Upper lobe of right lung (tissue), 1 donor: ENCODE results near the gene KLF12. TPM values are rescaled to one million over a fixed set of nuclear protein-coding genes. Genes with fewer than 3 reads are reported as not detected.

Experiments used
- ATAC-seq: fragments of 200-7000 bp; cut with Tn5 transposase; one replicate; pipeline ENCODE4 v1.9.1; 2020; ENCODE audit warnings: mild to moderate bottlenecking, moderate library complexity
- DNase-seq: peaks from one replicate; pipeline ENCODE4 v3.0.0-alpha.2; 2020
- H3K27ac ChIP-seq: fragments of 200-600 bp; one replicate; pipeline ENCODE4 v1.8.0; 2022
- H3K27me3 ChIP-seq: fragments of 200-600 bp; one replicate; pipeline ENCODE4 v1.8.0; 2022; ENCODE audit warnings: mild to moderate bottlenecking
- H3K36me3 ChIP-seq: fragments of 200-600 bp; one replicate; pipeline ENCODE4 v1.8.0; 2022
- H3K4me1 ChIP-seq: fragments of 200-600 bp; one replicate; pipeline ENCODE4 v1.8.0; 2022
- H3K4me3 ChIP-seq: fragments of 200-600 bp; one replicate; pipeline ENCODE4 v1.8.0; 2022; ENCODE audit warnings: mild to moderate bottlenecking
- H3K9me3 ChIP-seq: fragments of 200-600 bp; one replicate; pipeline ENCODE4 v1.8.0; 2022
- intact Hi-C: fragments of 100-400 bp; cut with DNase I; formaldehyde crosslinking; loops from one replicate; pipeline ENCODE4 v1.11.0; 2022
- total RNA-seq: library from RNA; stranded (reverse); fragmentation: NEBNext Ultra II Directional; extraction: Animal tissue kit (Norgen Biotek cat#: 25700); gene quantifications from one replicate; pipeline ENCODE4 v1.2.1, GENCODE V29; 2021
- TF ChIP-seq, protein P1 (sequence below): fragments of 200-600 bp; IDR thresholded peaks from one replicate; pipeline ENCODE4 v1.8.0; 2022; ENCODE audit warnings: antibody characterized with exemption
- donor health status: DM: no; HTN: yes; CAD: no; lungs with severe emphysema.

KLF12 gene
- total RNA-seq, 1 donor from 2014 or later = 10.2 TPM

DNA sequence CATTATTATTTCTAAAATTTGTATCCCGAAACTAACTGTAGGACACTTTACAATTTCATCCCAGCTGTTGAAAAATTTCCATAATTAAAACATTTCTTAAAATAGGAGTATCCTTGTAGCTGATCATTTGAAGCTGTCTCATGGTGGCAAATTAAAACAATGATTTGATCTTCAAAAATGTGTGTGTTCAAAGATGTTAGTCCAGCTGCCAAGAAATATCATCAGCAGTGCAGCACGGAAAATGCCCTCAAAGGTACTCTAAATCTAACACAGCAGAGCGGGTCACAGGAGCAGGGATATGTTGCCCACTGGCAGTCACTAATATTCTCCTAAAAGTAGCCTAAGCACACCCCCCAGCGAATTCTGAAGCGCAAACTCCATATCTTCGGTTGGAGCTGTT is 31.0 kb downstream of the KLF12 start:
- no peak for ATAC-seq
- Histone ChIP-seq H3K4me1 (no peaks in the 10 kb centered on the region), H3K9me3 (no peaks in the 10 kb centered on the region), H3K27me3 (no peaks in the 10 kb centered on the region), H3K27ac (no peak overlapping the region), H3K4me3 (no peak overlapping the region), H3K36me3 (no peaks in the 10 kb centered on the region)
- TF ChIP-seq, protein P1, sequence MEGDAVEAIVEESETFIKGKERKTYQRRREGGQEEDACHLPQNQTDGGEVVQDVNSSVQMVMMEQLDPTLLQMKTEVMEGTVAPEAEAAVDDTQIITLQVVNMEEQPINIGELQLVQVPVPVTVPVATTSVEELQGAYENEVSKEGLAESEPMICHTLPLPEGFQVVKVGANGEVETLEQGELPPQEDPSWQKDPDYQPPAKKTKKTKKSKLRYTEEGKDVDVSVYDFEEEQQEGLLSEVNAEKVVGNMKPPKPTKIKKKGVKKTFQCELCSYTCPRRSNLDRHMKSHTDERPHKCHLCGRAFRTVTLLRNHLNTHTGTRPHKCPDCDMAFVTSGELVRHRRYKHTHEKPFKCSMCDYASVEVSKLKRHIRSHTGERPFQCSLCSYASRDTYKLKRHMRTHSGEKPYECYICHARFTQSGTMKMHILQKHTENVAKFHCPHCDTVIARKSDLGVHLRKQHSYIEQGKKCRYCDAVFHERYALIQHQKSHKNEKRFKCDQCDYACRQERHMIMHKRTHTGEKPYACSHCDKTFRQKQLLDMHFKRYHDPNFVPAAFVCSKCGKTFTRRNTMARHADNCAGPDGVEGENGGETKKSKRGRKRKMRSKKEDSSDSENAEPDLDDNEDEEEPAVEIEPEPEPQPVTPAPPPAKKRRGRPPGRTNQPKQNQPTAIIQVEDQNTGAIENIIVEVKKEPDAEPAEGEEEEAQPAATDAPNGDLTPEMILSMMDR = no peak
- intact Hi-C loops = no loop called here
- DNase-seq = no peak

DNA sequence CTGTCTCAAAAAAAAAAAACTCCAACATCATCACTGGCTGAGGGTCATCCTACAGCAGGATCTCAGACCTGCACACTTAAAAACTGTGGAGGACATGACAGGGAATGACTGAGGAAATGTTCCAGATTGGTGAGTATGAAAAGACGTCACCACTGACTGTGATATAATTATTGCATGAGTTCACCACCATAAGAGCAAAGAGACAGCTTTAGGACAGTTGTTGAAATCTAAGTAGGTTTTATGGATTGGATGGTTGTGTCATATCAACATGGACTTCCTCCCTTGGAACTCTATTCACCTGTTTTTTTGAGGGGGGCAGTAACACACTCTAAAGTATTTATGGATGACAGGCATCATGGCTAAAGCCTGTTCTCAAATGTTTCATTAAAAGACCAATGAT is 31.5 kb downstream of the KLF12 start:
- Histone ChIP-seq H3K27me3 (no peaks in the 10 kb centered on the region), H3K9me3 (no peaks in the 10 kb centered on the region), H3K27ac (no peak overlapping the region), H3K4me3 (no peak overlapping the region), H3K36me3 (no peaks in the 10 kb centered on the region), H3K4me1 (no peaks in the 10 kb centered on the region)
- DNase-seq = no peak
- TF ChIP-seq, protein P1 = no peak
- no peak for ATAC-seq
- intact Hi-C loops = no loop called here

DNA sequence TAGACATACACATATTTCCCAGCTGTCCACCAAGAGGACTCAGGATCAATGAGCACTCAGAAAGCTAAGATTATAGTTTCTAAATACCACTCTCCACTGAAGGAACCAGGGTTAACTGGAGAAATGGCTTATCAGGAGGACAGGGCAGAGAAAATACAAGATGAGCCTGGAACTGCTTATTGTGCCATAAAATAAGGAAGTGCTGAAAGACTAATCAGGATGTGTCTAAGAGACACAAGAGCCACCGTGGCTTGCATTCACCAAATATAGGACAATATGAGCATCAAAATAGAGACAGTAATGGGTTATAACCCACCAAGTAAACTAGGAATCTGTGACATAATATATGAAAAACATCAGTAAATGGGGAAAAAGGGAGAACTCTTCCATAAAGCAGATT is 32.8 kb downstream of the KLF12 start:
- no peaks in the 10 kb centered on the region for H3K4me1 ChIP-seq
- H3K27ac ChIP-seq = no peak overlapping the region
- no peaks in the 10 kb centered on the region for H3K27me3 ChIP-seq
- H3K4me3 ChIP-seq = no peak overlapping the region
- no peak for ATAC-seq
- H3K36me3 ChIP-seq = no peaks in the 10 kb centered on the region
- H3K9me3 ChIP-seq = no peaks in the 10 kb centered on the region
- TF ChIP-seq, protein P1 = no peak
- intact Hi-C loops = no loop called here
- no peak for DNase-seq

DNA sequence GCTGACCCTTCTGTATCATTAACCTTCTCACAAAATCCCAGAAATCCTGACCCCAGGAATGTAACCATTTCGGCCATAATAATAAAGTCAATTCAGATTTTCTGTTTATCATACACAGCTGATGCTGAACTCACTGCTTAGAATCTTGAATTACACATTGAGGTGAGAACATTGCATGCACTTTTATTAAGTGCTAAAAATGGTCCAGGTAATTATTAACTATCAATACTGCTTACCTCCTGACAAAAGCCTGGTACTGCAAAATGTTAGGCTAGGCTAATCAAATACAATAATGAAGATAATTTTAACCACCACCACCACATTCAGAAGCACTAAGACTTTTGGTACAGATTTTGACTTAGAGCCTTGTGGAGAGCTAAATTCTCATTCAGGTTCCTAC is 36.1 kb downstream of the KLF12 start:
- ATAC-seq (no peak), DNase-seq (no peak)
- H3K27me3 ChIP-seq = no peaks in the 10 kb centered on the region
- TF ChIP-seq, protein P1 = no peak
- H3K9me3 ChIP-seq = no peaks in the 10 kb centered on the region
- H3K27ac ChIP-seq = no peak overlapping the region
- intact Hi-C loops = no loop called here
- no peaks in the 10 kb centered on the region for H3K36me3 ChIP-seq
- H3K4me1 ChIP-seq = no peaks in the 10 kb centered on the region
- H3K4me3 ChIP-seq = no peak overlapping the region

DNA sequence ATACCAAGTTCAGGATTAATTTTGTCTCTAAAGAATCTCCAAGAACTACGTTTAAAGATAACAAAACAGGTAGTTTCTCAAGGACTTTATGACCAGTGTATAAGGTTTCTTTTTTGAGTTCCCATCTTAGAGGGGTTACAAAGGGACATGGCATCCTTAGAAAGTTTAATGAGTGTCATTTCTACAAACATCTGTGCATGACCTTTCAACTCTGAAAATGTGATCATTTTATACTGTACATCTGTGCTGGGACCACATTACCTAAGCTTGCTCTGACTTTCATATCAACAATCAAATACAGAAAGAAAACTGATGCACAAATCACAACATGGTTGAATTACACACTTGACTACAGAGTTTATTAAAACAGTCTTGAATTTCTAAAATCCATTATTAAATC is 37.1 kb downstream of the KLF12 start:
- intact Hi-C loops = no loop called here
- Histone ChIP-seq H3K36me3 (no peaks in the 10 kb centered on the region), H3K9me3 (no peaks in the 10 kb centered on the region), H3K27ac (no peak overlapping the region), H3K4me3 (no peak overlapping the region), H3K27me3 (no peaks in the 10 kb centered on the region), H3K4me1 (no peaks in the 10 kb centered on the region)
- no peak for DNase-seq
- no peak for ATAC-seq
- TF ChIP-seq, protein P1 = no peak

GRCh38 chr13:74093691-74094090 is 40.5 kb downstream of the KLF12 start:
- Histone ChIP-seq H3K36me3 (no peaks in the 10 kb centered on the region), H3K9me3 (no peaks in the 10 kb centered on the region), H3K27me3 (no peaks in the 10 kb centered on the region), H3K4me1 (no peaks in the 10 kb centered on the region), H3K4me3 (no peak overlapping the region), H3K27ac (no peak overlapping the region)
- TF ChIP-seq, protein P1 = no peak
- intact Hi-C loops = no loop called here
- ATAC-seq = no peak
- no peak for DNase-seq
